Measurements from ENCODE around the gene LDOC1. TPM values are rescaled to one million over a fixed set of nuclear protein-coding genes. Genes with fewer than 3 reads are reported as not detected.

LDOC1 gene
- total and polyA plus RNA-seq, 2 experiments from 2014 or later = 9.0 to 137 TPM

- Histone ChIP-seq H3K27me3 (no peaks in the 10 kb centered on the region), H3K9me2 (replicated peaks; ENCODE audit: insufficient read depth) (no peaks in the 10 kb centered on the region), H3K79me2 (no peaks in the 10 kb centered on the region), H2AFZ (no peak overlapping the region), H4K20me1 (ENCODE audit: insufficient read depth, poor library complexity, severe bottlenecking) (no peaks in the 10 kb centered on the region), H3K36me3 (replicated peaks; ENCODE audit: insufficient read depth, low read depth) (no peaks in the 10 kb centered on the region), H3K4me3 (no peak overlapping the region), H3K9me3 (ENCODE audit: low read depth) (no peaks in the 10 kb centered on the region), H3K27ac (no peak overlapping the region), H3K4me1 (ENCODE audit: insufficient read depth) (no peaks in the 10 kb centered on the region), H3K4me2 (no peak overlapping the region)
- TF ChIP-seq EZH2 (IDR thresholded peaks at IDR 0.05; ENCODE audit: borderline replicate concordance) (no peak), EZH2phosphoT487 (IDR thresholded peaks at IDR 0.05; ENCODE audit: low read depth, severe bottlenecking, unreplicated experiment) (no peak)
- whole genome bisulfite sequencing (ENCODE audit: low lambda C conversion rate, missing lambda C conversion rate) = 83% methylated on average over 2 of the region's 2 CpGs
- no peak for DNase-seq (ENCODE audit: low spot score)
Measured at GRCh38 chrX:141127146-141127545, 49.8 kb downstream of the LDOC1 start.

Other genes with a start within 250 kb of the LDOC1 start
- gene SPANXB1, start 174.5 kb downstream of the LDOC1 start, total RNA-seq = not detected in 2 replicates
- gene SPANXB1, start 174.5 kb downstream of the LDOC1 start, polyA plus RNA-seq = 1.9 and 4.5 TPM in 2 replicates
- not detected in 2 replicates for gene SPANXC, start 65.4 kb upstream of the LDOC1 start, total RNA-seq
- gene SPANXC, start 65.4 kb upstream of the LDOC1 start, polyA plus RNA-seq = not detected in 2 replicates